Large intestine (tissue), 3 donors: Measurements from ENCODE around the gene BAK1. TPM values are rescaled to one million over a fixed set of nuclear protein-coding genes. Genes with fewer than 3 reads are reported as not detected.
"Not testable (repeated sequence)": the region's sequence is repeated elsewhere in the genome, so short reads cannot be mapped to it uniquely, and the experiment has no call there.

Experiments
- DNase-seq, 2 donors: peaks; one replicate each; pipeline versions ENCODE4 v3.0.0 to v3.0.0-alpha.2; 2013
- H3K27ac ChIP-seq: one replicate; pipeline ENCODE4 v1.5.1; 2013; ENCODE audit warnings: low read length
- H3K27me3 ChIP-seq: 2 replicates; pipeline ENCODE4 v1.6.1; 2013; ENCODE audit warnings: low read length; ENCODE audit not compliant: control insufficient read depth, insufficient read depth
- H3K36me3 ChIP-seq: 2 replicates; pipeline ENCODE4 v1.6.1; 2013; ENCODE audit warnings: low read length; ENCODE audit not compliant: control insufficient read depth, insufficient read depth
- H3K4me1 ChIP-seq: one replicate; pipeline ENCODE4 v1.6.1; 2013; ENCODE audit warnings: low read length; ENCODE audit not compliant: control insufficient read depth, insufficient read depth
- H3K4me3 ChIP-seq: one replicate; pipeline ENCODE4 v1.5.1; 2013; ENCODE audit warnings: low read length
- H3K9me3 ChIP-seq: one replicate; pipeline ENCODE4 v1.6.1; 2013; ENCODE audit warnings: mild to moderate bottlenecking, low read depth, low read length, moderate library complexity; ENCODE audit not compliant: control insufficient read depth
- WGBS: methylation state at CpG from one replicate; pipeline ENCODE4 v1.1.5; 2013; ENCODE audit warnings: low lambda C conversion rate; ENCODE audit not compliant: insufficient coverage; 5-methylcytosine and 5-hydroxymethylcytosine counted together
- polyA plus RNA-seq: library from polyadenylated mRNA; unstranded; fragments of 120-200 nt; gene quantifications from one replicate; pipeline ENCODE4 v1.2.1, GENCODE V29; 2013

Gene BAK1
- polyA plus RNA-seq, 1 donor: 16.3 TPM

- WGBS: no CpG with 5 or more reads among the region's 4 CpGs
- Histone ChIP-seq H3K4me3 (no peak overlapping the region), H3K4me1 (no peaks in the 10 kb centered on the region), H3K27me3 (no peaks in the 10 kb centered on the region), H3K27ac (no peak overlapping the region), H3K36me3 (no peaks in the 10 kb centered on the region), H3K9me3 (no peaks in the 10 kb centered on the region)
- DNase-seq: no peak
These were observed 22.7 kb downstream of the BAK1 start for GRCh38 chr6:33557376-33557775.

- WGBS: no CpG with 5 or more reads among the region's 3 CpGs
- H3K4me1 ChIP-seq, H3K4me3 ChIP-seq, H3K9me3 ChIP-seq, H3K36me3 ChIP-seq, DNase-seq, H3K27ac ChIP-seq, H3K27me3 ChIP-seq: not testable (repeated sequence)
These were observed 27.2 kb downstream of the BAK1 start for GRCh38 chr6:33552883-33553282.

GRCh38 chr6:33552252-33552651 is 27.8 kb downstream of the BAK1 start:
- Histone ChIP-seq H3K27me3 (no peaks in the 10 kb centered on the region), H3K36me3 (no peaks in the 10 kb centered on the region), H3K27ac (no peak overlapping the region), H3K4me1 (no peaks in the 10 kb centered on the region), H3K4me3 (no peak overlapping the region), H3K9me3 (no peaks in the 10 kb centered on the region)
- WGBS: 100% methylated on average over 1 of the region's 7 CpGs
- no peak for DNase-seq

GRCh38 chr6:33551538-33551937 is 28.5 kb downstream of the BAK1 start:
- no peaks in the 10 kb centered on the region for H3K9me3 ChIP-seq
- no peaks in the 10 kb centered on the region for H3K4me1 ChIP-seq
- no peak for DNase-seq
- H3K27ac ChIP-seq: no peak overlapping the region
- H3K4me3 ChIP-seq: no peak overlapping the region
- WGBS: no CpG with 5 or more reads among the region's 2 CpGs
- H3K36me3 ChIP-seq: no peaks in the 10 kb centered on the region
- H3K27me3 ChIP-seq: no peaks in the 10 kb centered on the region

GRCh38 chr6:33549896-33550295 is 30.2 kb downstream of the BAK1 start:
- Histone ChIP-seq H3K9me3 (no peaks in the 10 kb centered on the region), H3K27me3 (no peaks in the 10 kb centered on the region), H3K4me3 (no peak overlapping the region), H3K27ac (no peak overlapping the region), H3K4me1 (no peaks in the 10 kb centered on the region), H3K36me3 (no peaks in the 10 kb centered on the region)
- no peak for DNase-seq
- 67% methylated on average over 1 of the region's 2 CpGs for WGBS

GRCh38 chr6:33549196-33549595 is 30.9 kb downstream of the BAK1 start:
- Histone ChIP-seq H3K27ac (no peak overlapping the region), H3K36me3 (no peaks in the 10 kb centered on the region), H3K4me3 (no peak overlapping the region), H3K4me1 (no peaks in the 10 kb centered on the region), H3K27me3 (no peaks in the 10 kb centered on the region), H3K9me3 (no peaks in the 10 kb centered on the region)
- DNase-seq: no peak
- no CpG with 5 or more reads among the region's 8 CpGs for WGBS

GRCh38 chr6:33547499-33547898 is 32.6 kb downstream of the BAK1 start:
- Histone ChIP-seq H3K4me3 (no peak overlapping the region), H3K4me1 (no peaks in the 10 kb centered on the region), H3K27me3 (no peaks in the 10 kb centered on the region), H3K27ac (no peak overlapping the region), H3K9me3 (no peaks in the 10 kb centered on the region), H3K36me3 (no peaks in the 10 kb centered on the region)
- no CpG with 5 or more reads among the region's 2 CpGs for WGBS
- no peak for DNase-seq

GRCh38 chr6:33546766-33547165 is 33.3 kb downstream of the BAK1 start:
- Histone ChIP-seq H3K27ac (no peak overlapping the region), H3K4me1 (no peaks in the 10 kb centered on the region), H3K36me3 (no peaks in the 10 kb centered on the region), H3K9me3 (no peaks in the 10 kb centered on the region), H3K4me3 (no peak overlapping the region), H3K27me3 (no peaks in the 10 kb centered on the region)
- DNase-seq: no peak
- 83% methylated on average over 2 of the region's 5 CpGs for WGBS

GRCh38 chr6:33545292-33545691 is 34.8 kb downstream of the BAK1 start:
- not testable (repeated sequence) for H3K36me3 ChIP-seq, H3K27ac ChIP-seq, DNase-seq, H3K9me3 ChIP-seq, H3K4me3 ChIP-seq, H3K27me3 ChIP-seq, H3K4me1 ChIP-seq
- WGBS: no CpG with 5 or more reads among the region's 11 CpGs

- WGBS: no CpG with 5 or more reads among the region's 4 CpGs
- Histone ChIP-seq H3K36me3 (no peaks in the 10 kb centered on the region), H3K4me1 (no peaks in the 10 kb centered on the region), H3K27ac (no peak overlapping the region), H3K4me3 (no peak overlapping the region), H3K27me3 (no peaks in the 10 kb centered on the region), H3K9me3 (no peaks in the 10 kb centered on the region)
- no peak for DNase-seq
These were observed 37.0 kb downstream of the BAK1 start for GRCh38 chr6:33543116-33543515.

GRCh38 chr6:33540768-33541167 is 39.3 kb downstream of the BAK1 start:
- 100% methylated on average over 1 of the region's 1 CpG for WGBS
- H3K9me3 ChIP-seq: no peaks in the 10 kb centered on the region
- no peak overlapping the region for H3K27ac ChIP-seq
- DNase-seq: no peak
- no peaks in the 10 kb centered on the region for H3K36me3 ChIP-seq
- H3K27me3 ChIP-seq: no peaks in the 10 kb centered on the region
- H3K4me1 ChIP-seq: no peaks in the 10 kb centered on the region
- no peak overlapping the region for H3K4me3 ChIP-seq
